HCT116 (cell line): ENCODE results near the gene AFP. TPM values are rescaled to one million over a fixed set of nuclear protein-coding genes. Genes with fewer than 3 reads are reported as not detected.

Source experiments
- ATAC-seq: fragments of 200-7000 bp; cut with Tn5 transposase; 2 replicates; pipeline ENCODE4 v1.9.1; 2020; ENCODE audit warnings: mild to moderate bottlenecking, moderate library complexity
- BruUV-seq: library from RNA; stranded (reverse); fragments of 400-500 nt; replicated peaks from 2 replicates; lab custom pipeline; 2021; lab: Mats Ljungman, UMichigan
- CTCF ChIA-PET: fragments of 300-600 bp; sonication (Branson Sonifier 250); formaldehyde crosslinking; loops from one replicate; lab custom pipeline; 2021; ENCODE audit warnings: antibody characterized with exemption; lab: Charles Lee
- POLR2A ChIA-PET: fragments of 300-600, 350-600 bp; sonication (Branson Sonifier 250); formaldehyde crosslinking; loops from one replicate; lab custom pipeline; 2021; ENCODE audit warnings: antibody characterized with exemption; lab: Charles Lee
- RAD21 ChIA-PET, 2 experiments: fragments of 300-600 bp; sonication (Branson Sonifier 250); formaldehyde crosslinking; loops; one replicate each; lab custom pipeline; 2023; ENCODE audit warnings: low total read pairs in 2 of 2; ENCODE audit not compliant: uncharacterized antibody in 2 of 2, unreplicated experiment in 2 of 2, low non-redundant PET in 1 of 2; lab: Charles Lee
- DNase-seq: peaks from one replicate; pipeline ENCODE4 v3.0.0-alpha.2; 2010; ENCODE audit warnings: low read depth, low spot score
- H2AFZ ChIP-seq: fragments of 200-600 bp; shearing (Covaris generic), sonication (generic); 2 replicates; pipeline ENCODE4 v1.6.1; 2017; ENCODE audit warnings: low read depth, mixed run types, mixed read lengths, antibody characterized with exemption, low read length; ENCODE audit not compliant: poor library complexity, severe bottlenecking
- H3K27ac ChIP-seq: 2 replicates; pipeline ENCODE4 v1.5.1; 2012; ENCODE audit warnings: low read depth, low read length
- H3K27me3 ChIP-seq: fragments of 200-600 bp; sonication (generic); 2 replicates; pipeline ENCODE4 v1.6.1; 2016; ENCODE audit warnings: mixed run types, low read length, mixed read lengths; ENCODE audit not compliant: insufficient read depth
- H3K36me3 ChIP-seq, 2 experiments: fragments of 200-500 bp in 1 of 2; fragments of 200-600 bp in 1 of 2; sonication (Bioruptor generic) in 1 of 2; sonication (generic) in 1 of 2; 2 replicates each; pipeline versions ENCODE4 v1.5.1 to v1.6.1; 2014 to 2016; ENCODE audit warnings: low read length in 2 of 2, inconsistent platforms in 1 of 2, mixed read lengths in 1 of 2, mixed run types in 1 of 2; ENCODE audit not compliant: insufficient read depth in 2 of 2, control insufficient read depth in 1 of 2
- H3K4me1 ChIP-seq, 2 experiments: fragments of 200-600 bp in 1 of 2; sonication (generic) in 1 of 2; 2 replicates each; pipeline versions ENCODE4 v1.5.1 to v1.6.1; 2012 to 2017; ENCODE audit warnings: low read length in 2 of 2, inconsistent platforms in 1 of 2, mild to moderate bottlenecking in 1 of 2, mixed read lengths in 1 of 2, mixed run types in 1 of 2, moderate library complexity in 1 of 2; ENCODE audit not compliant: insufficient read depth in 2 of 2, control insufficient read depth in 1 of 2
- H3K4me2 ChIP-seq: fragments of 200-600 bp; sonication (generic); 2 replicates; pipeline ENCODE4 v1.6.1; 2017; ENCODE audit warnings: mixed run types, low read length, mixed read lengths
- H3K4me3 ChIP-seq, 2 experiments: fragments of 200-600 bp in 1 of 2; sonication (generic) in 1 of 2; replicated peaks in 1 of 2; 2 replicates each; pipeline ENCODE4 v1.5.1; 2011 to 2016; ENCODE audit warnings: low read length in 2 of 2, control low read depth in 1 of 2, low read depth in 1 of 2, mild to moderate bottlenecking in 1 of 2, mixed read lengths in 1 of 2, mixed run types in 1 of 2
- H3K79me2 ChIP-seq: fragments of 200-600 bp; sonication (generic); 2 replicates; pipeline ENCODE4 v1.6.1; 2017; ENCODE audit warnings: mild to moderate bottlenecking, mixed run types, low read length, moderate library complexity, mixed read lengths; ENCODE audit not compliant: insufficient read depth
- H3K9ac ChIP-seq: fragments of 200-600 bp; sonication (generic); 2 replicates; pipeline ENCODE4 v1.6.1; 2016; ENCODE audit warnings: low read length, mixed read lengths
- H3K9me2 ChIP-seq: fragments of 200-600 bp; sonication (generic), shearing (Covaris generic); 2 replicates; pipeline ENCODE4 v1.6.1; 2017; ENCODE audit warnings: mixed run types, mild to moderate bottlenecking, moderate library complexity; ENCODE audit not compliant: insufficient read depth
- H3K9me3 ChIP-seq, 2 experiments: fragments of 200-500 bp in 1 of 2; fragments of 200-600 bp in 1 of 2; sonication (Bioruptor generic) in 1 of 2; sonication (generic) in 1 of 2; 2 replicates each; pipeline ENCODE4 v1.6.1; 2014 to 2017; ENCODE audit warnings: low read length in 2 of 2, mixed read lengths in 2 of 2, inconsistent platforms in 1 of 2, low read depth in 1 of 2, mild to moderate bottlenecking in 1 of 2, mixed run types in 1 of 2, moderate library complexity in 1 of 2; ENCODE audit not compliant: control insufficient read depth in 1 of 2, insufficient read depth in 1 of 2
- H4K20me1 ChIP-seq: fragments of 200-600 bp; sonication (generic), shearing (Covaris generic); 2 replicates; pipeline ENCODE4 v1.6.1; 2017; ENCODE audit warnings: mixed run types, mild to moderate bottlenecking, moderate library complexity; ENCODE audit not compliant: insufficient read depth
- EZH2 ChIP-seq: fragments of 200-600 bp; sonication (generic); IDR thresholded peaks from 2 replicates; pipeline ENCODE4 v1.6.1; 2017; ENCODE audit warnings: antibody characterized with exemption, mixed run types
- FOSL1 ChIP-seq: IDR thresholded peaks from 2 replicates; pipeline ENCODE4 v1.6.1; 2012; ENCODE audit warnings: low read depth
- SIN3A ChIP-seq: IDR thresholded peaks from 2 replicates; pipeline ENCODE4 v1.6.1; 2012; ENCODE audit warnings: low read depth
- SP1 ChIP-seq: IDR thresholded peaks from 2 replicates; pipeline ENCODE4 v1.6.1; 2012; ENCODE audit warnings: low read depth
- SRF ChIP-seq: IDR thresholded peaks from 2 replicates; pipeline ENCODE4 v1.6.1; 2012; ENCODE audit warnings: low read depth
- TCF7L2 ChIP-seq: IDR thresholded peaks from 2 replicates; pipeline ENCODE4 v1.7.0; 2011; ENCODE audit warnings: borderline replicate concordance, inconsistent platforms; ENCODE audit not compliant: insufficient read depth, insufficient read length; ENCODE audit errors: extremely low read depth
- YY1 ChIP-seq: IDR thresholded peaks from 2 replicates; pipeline ENCODE4 v1.6.1; 2011; ENCODE audit warnings: low read length, low read depth, moderate library complexity, mild to moderate bottlenecking; ENCODE audit not compliant: insufficient replicate concordance; ENCODE audit errors: extremely low read depth
- ZFX ChIP-seq: fragments of 450-650 bp; IDR thresholded peaks from 2 replicates; pipeline ENCODE4 v1.6.1; 2017
- ZNF274 ChIP-seq: fragments of 200-500 bp; sonication (Bioruptor generic); IDR thresholded peaks from 2 replicates; pipeline ENCODE4 v1.6.1; 2014; ENCODE audit warnings: mild to moderate bottlenecking, low read depth, low read length, inconsistent platforms
- intact Hi-C: fragments of 100-400 bp; cut with micrococcal nuclease; formaldehyde crosslinking; loops from 2 replicates; pipeline ENCODE4 v1.10.0; 2022
- total RNA-seq: library from RNA; stranded (reverse); gene quantifications from one replicate; pipeline ENCODE4 v1.2.1, GENCODE V29; 2021; ENCODE audit not compliant: unreplicated experiment
- TF ChIP-seq, protein P1 (sequence below): IDR thresholded peaks from 2 replicates; pipeline ENCODE4 v1.6.1; 2012
- TF ChIP-seq, protein P2 (sequence below): IDR thresholded peaks from 2 replicates; pipeline ENCODE4 v1.6.1; 2012; ENCODE audit warnings: low read depth
- TF ChIP-seq, protein P3 (sequence below): IDR thresholded peaks from 2 replicates; pipeline ENCODE4 v1.6.1; 2012
- TF ChIP-seq, protein P4 (sequence below), 3 experiments: fragments of 200-600 bp in 1 of 3; sonication (generic) in 1 of 3; IDR thresholded peaks in 2 of 3; conservative IDR thresholded peaks in 1 of 3; 2 replicates each; pipeline ENCODE4 v1.5.1; 2012 to 2017; ENCODE audit warnings: low read depth in 2 of 3, low read length in 2 of 3, antibody characterized with exemption in 1 of 3, borderline replicate concordance in 1 of 3, control low read depth in 1 of 3, mild to moderate bottlenecking in 1 of 3, mixed read lengths in 1 of 3, mixed run types in 1 of 3, moderate library complexity in 1 of 3; ENCODE audit not compliant: insufficient read depth in 1 of 3

Gene AFP
- total RNA-seq, 1 experiment from 2014 or later, result 1.6 TPM

DNA sequence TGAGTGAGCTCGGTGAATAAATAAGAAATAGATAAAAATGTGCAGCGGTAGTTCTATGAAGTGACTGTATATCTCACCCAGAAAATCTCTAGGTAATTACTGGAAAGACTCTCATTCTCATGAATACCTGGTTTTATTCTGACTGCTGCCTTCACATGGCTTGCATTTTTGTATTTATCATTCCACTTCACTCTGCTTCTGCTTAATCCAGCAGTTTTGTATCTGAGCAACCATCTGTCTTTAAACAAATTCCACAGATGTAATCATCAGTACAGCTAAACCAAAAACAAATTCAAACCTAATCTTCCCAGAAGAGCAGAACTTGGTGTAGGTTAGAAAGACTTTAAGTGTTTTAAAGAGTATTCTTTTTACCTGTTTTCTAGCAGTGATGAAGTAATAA lies 43.1 kb upstream of the AFP start:
- Histone ChIP-seq H3K4me3 (no peak overlapping the region), H3K9me2 (no peaks in the 10 kb centered on the region), H3K4me1 (no peaks in the 10 kb centered on the region), H3K27me3 (no peaks in the 10 kb centered on the region), H2AFZ (no peak overlapping the region), H3K36me3 (no peaks in the 10 kb centered on the region), H3K27ac (no peak overlapping the region), H3K9ac (no peak overlapping the region), H4K20me1 (no peaks in the 10 kb centered on the region), H3K79me2 (no peaks in the 10 kb centered on the region), H3K4me2 (no peak overlapping the region), H3K9me3 (no peaks in the 10 kb centered on the region)
- no TSS peak for BruUV-seq
- ChIA-PET POLR2A (no interaction called here), RAD21 (no interaction called here), CTCF (no interaction called here)
- intact Hi-C loops, result no loop called here
- ATAC-seq (no peak), DNase-seq (no peak)
- TF ChIP-seq, protein P1, sequence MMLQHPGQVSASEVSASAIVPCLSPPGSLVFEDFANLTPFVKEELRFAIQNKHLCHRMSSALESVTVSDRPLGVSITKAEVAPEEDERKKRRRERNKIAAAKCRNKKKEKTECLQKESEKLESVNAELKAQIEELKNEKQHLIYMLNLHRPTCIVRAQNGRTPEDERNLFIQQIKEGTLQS, result no peak
- TF ChIP-seq ZNF274, result no peak
- TF ChIP-seq, protein P2, sequence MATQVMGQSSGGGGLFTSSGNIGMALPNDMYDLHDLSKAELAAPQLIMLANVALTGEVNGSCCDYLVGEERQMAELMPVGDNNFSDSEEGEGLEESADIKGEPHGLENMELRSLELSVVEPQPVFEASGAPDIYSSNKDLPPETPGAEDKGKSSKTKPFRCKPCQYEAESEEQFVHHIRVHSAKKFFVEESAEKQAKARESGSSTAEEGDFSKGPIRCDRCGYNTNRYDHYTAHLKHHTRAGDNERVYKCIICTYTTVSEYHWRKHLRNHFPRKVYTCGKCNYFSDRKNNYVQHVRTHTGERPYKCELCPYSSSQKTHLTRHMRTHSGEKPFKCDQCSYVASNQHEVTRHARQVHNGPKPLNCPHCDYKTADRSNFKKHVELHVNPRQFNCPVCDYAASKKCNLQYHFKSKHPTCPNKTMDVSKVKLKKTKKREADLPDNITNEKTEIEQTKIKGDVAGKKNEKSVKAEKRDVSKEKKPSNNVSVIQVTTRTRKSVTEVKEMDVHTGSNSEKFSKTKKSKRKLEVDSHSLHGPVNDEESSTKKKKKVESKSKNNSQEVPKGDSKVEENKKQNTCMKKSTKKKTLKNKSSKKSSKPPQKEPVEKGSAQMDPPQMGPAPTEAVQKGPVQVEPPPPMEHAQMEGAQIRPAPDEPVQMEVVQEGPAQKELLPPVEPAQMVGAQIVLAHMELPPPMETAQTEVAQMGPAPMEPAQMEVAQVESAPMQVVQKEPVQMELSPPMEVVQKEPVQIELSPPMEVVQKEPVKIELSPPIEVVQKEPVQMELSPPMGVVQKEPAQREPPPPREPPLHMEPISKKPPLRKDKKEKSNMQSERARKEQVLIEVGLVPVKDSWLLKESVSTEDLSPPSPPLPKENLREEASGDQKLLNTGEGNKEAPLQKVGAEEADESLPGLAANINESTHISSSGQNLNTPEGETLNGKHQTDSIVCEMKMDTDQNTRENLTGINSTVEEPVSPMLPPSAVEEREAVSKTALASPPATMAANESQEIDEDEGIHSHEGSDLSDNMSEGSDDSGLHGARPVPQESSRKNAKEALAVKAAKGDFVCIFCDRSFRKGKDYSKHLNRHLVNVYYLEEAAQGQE, result no peak
- TF ChIP-seq YY1, result no peak
- TF ChIP-seq EZH2, result no peak
- TF ChIP-seq, protein P3, sequence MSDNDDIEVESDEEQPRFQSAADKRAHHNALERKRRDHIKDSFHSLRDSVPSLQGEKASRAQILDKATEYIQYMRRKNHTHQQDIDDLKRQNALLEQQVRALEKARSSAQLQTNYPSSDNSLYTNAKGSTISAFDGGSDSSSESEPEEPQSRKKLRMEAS, result no peak
- TF ChIP-seq FOSL1, result no peak
- no peak for TF ChIP-seq SP1
- TF ChIP-seq SIN3A, result no peak
- TF ChIP-seq, protein P4, sequence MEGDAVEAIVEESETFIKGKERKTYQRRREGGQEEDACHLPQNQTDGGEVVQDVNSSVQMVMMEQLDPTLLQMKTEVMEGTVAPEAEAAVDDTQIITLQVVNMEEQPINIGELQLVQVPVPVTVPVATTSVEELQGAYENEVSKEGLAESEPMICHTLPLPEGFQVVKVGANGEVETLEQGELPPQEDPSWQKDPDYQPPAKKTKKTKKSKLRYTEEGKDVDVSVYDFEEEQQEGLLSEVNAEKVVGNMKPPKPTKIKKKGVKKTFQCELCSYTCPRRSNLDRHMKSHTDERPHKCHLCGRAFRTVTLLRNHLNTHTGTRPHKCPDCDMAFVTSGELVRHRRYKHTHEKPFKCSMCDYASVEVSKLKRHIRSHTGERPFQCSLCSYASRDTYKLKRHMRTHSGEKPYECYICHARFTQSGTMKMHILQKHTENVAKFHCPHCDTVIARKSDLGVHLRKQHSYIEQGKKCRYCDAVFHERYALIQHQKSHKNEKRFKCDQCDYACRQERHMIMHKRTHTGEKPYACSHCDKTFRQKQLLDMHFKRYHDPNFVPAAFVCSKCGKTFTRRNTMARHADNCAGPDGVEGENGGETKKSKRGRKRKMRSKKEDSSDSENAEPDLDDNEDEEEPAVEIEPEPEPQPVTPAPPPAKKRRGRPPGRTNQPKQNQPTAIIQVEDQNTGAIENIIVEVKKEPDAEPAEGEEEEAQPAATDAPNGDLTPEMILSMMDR (IDR thresholded peaks at IDR 0.05 in 2 of 3, conservative IDR thresholded peaks at IDR 0.05 in 1 of 3; ENCODE audit: borderline replicate concordance in 1 of 3, insufficient read depth in 1 of 3, low read depth in 2 of 3, low read length in 2 of 3), result no peak
- TF ChIP-seq TCF7L2, result no peak
- TF ChIP-seq SRF, result no peak
- TF ChIP-seq ZFX, result no peak
